ENCODE measurements around the gene ACSL1. TPM values are rescaled to one million over a fixed set of nuclear protein-coding genes. Genes with fewer than 3 reads are reported as not detected.
A peak's percentile ranks its signal among the peaks of the same experiment; 100 is the strongest.

Gene ACSL1
- total RNA-seq, 1 donor from 2014 or later: 287 TPM

GRCh38 chr4:184771416-184771815 is 54.4 kb downstream of the ACSL1 start:
- intact Hi-C loops (cut with DNase I): no loop called here
- Histone ChIP-seq H3K27ac (no peak overlapping the region), H3K4me3 (no peak overlapping the region), H3K36me3 (peaks cover 92% of the 10 kb centered on the region), H3K4me1 (no peaks in the 10 kb centered on the region), H3K27me3 (no peaks in the 10 kb centered on the region), H3K9me3 (no peaks in the 10 kb centered on the region)
- DNase-seq: no peak
- ATAC-seq: no peak
- TF ChIP-seq CTCF (IDR thresholded peaks at IDR 0.05): no peak

- peaks cover 99% of the 10 kb centered on the region for H3K36me3 ChIP-seq
Measured at GRCh38 chr4:184769141-184769765, 56.5 kb downstream of the ACSL1 start.

DNA sequence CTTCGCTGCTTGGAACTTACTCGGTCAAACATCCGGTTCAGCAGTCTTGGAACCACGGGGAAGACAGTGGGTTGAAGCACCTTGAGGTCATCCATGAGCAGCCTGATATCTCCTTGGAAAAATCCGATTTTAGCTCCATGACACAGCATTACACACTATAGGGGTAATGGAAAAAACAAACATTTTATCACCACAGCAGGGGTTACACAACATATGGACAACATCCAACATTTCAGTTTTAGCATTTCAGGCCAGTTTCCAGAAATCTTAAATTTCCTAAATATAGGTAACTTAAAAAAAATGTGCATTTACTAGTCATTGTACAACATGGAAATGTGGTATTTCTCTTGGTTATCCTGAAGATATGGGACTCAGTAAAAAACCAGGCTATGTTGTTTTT is 57.5 kb downstream of the ACSL1 start:
- TF ChIP-seq CTCF (IDR thresholded peaks at IDR 0.05): no peak
- Histone ChIP-seq H3K36me3 (peaks cover 99% of the 10 kb centered on the region), H3K4me1 (no peaks in the 10 kb centered on the region), H3K27me3 (no peaks in the 10 kb centered on the region), H3K27ac (no peak overlapping the region), H3K4me3 (no peak overlapping the region), H3K9me3 (no peaks in the 10 kb centered on the region)
- intact Hi-C loops (cut with DNase I): no loop called here
- ATAC-seq (no peak), DNase-seq (no peak)

More at GRCh38 chr4:184769141-184769765, 56.5 kb downstream of the ACSL1 start:
- intact Hi-C loops (cut with DNase I): no loop called here
- DNase-seq: no peak
- no peak overlapping the region for H3K27ac ChIP-seq
- no peak for TF ChIP-seq CTCF (IDR thresholded peaks at IDR 0.05)
- no peaks in the 10 kb centered on the region for H3K27me3 ChIP-seq
- H3K4me1 ChIP-seq: no peaks in the 10 kb centered on the region
- no peak overlapping the region for H3K4me3 ChIP-seq
- no peaks in the 10 kb centered on the region for H3K9me3 ChIP-seq
- ATAC-seq: no peak

GRCh38 chr4:184766446-184766845 is 59.3 kb downstream of the ACSL1 start:
- no peak for TF ChIP-seq CTCF (IDR thresholded peaks at IDR 0.05)
- peaks cover 99% of the 10 kb centered on the region for H3K36me3 ChIP-seq
- intact Hi-C loops (cut with DNase I): no loop called here
- H3K27ac ChIP-seq: no peak overlapping the region
- no peaks in the 10 kb centered on the region for H3K27me3 ChIP-seq
- H3K9me3 ChIP-seq: no peaks in the 10 kb centered on the region
- no peak for ATAC-seq
- no peak for DNase-seq
- H3K4me1 ChIP-seq: no peaks in the 10 kb centered on the region
- H3K4me3 ChIP-seq: no peak overlapping the region

DNA sequence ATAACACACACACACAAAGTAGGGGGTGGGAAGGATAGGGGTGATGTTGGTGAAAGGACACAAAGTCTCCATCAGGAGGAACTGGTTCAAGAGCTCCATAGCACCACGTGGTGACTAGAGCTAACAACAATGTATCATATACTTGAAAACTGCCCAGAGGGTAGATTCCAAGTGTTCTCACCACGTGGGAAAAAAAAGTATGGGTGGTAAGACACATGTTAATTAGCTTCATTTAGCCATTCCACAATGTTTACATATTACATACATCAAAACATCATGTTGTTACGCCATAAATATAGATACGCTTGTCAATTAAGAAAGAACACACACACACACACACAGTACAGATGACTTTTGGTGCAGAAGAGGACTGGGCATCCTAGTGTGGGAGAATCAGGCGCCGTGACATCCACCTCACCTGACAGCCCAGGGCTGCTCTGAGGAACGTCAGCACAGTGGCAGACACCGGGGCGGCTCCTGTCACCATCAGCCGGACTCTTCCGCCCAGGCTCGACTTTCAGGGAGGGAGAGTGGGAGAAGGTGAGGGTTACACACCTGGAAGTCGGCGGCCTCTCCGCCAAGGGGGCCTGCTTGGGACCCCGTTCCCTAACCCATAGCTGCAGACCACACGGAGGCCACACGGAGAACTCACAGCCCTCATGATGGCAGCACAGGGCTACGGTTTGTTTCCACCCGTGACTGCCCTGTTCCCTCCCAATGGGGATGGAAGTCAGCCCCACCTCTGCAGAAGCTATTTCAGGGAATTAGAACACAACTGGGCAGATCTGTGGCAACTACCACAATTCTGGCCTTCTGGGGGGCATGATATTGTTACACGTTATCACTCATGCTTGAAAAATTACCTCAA is 60.1 kb downstream of the ACSL1 start:
- DNase-seq: no peak

More for the DNA sequence above, 60.1 kb downstream of the ACSL1 start:
- H3K36me3 ChIP-seq: peaks cover 99% of the 10 kb centered on the region
- peak; percentile 9 for ATAC-seq
- TF ChIP-seq CTCF (IDR thresholded peaks at IDR 0.05): no peak
- no peaks in the 10 kb centered on the region for H3K9me3 ChIP-seq
- H3K27ac ChIP-seq: no peak overlapping the region
- H3K27me3 ChIP-seq: no peaks in the 10 kb centered on the region
- H3K4me3 ChIP-seq: no peak overlapping the region
- no peaks in the 10 kb centered on the region for H3K4me1 ChIP-seq
- intact Hi-C loops (cut with DNase I): no loop called here
